GM12891 (cell line): Measurements from ENCODE around the gene MICALL2.

Source experiments
- PAX5 ChIP-seq: IDR thresholded peaks from 2 replicates; pipeline ENCODE4 v1.6.1; 2011; ENCODE audit warnings: low read length, moderate library complexity, mild to moderate bottlenecking; ENCODE audit not compliant: insufficient read depth, severe bottlenecking
- POLR2A ChIP-seq: IDR thresholded peaks from 2 replicates; pipeline ENCODE4 v1.6.1; 2011; ENCODE audit warnings: low read depth, low read length, control low read depth
- POLR2AphosphoS5 ChIP-seq: IDR thresholded peaks from 2 replicates; pipeline ENCODE4 v1.6.1; 2011; ENCODE audit warnings: low read depth, low read length, control low read depth
- SPI1 ChIP-seq: IDR thresholded peaks from 2 replicates; pipeline ENCODE4 v1.6.1; 2011; ENCODE audit warnings: low read depth, low read length, control low read depth
- TAF1 ChIP-seq: IDR thresholded peaks from 2 replicates; pipeline ENCODE4 v1.6.1; 2011; ENCODE audit warnings: low read depth, low read length, control low read depth

- TF ChIP-seq TAF1 (no peak), SPI1 (no peak), POLR2AphosphoS5 (no peak), POLR2A (no peak), PAX5 (no peak)
Measured at GRCh38 chr7:1421020-1421790, 38.1 kb downstream of the MICALL2 start.
